ENCODE measurements around the gene ASCL3.
"Not testable (repeated sequence)": the region's sequence is repeated elsewhere in the genome, so short reads cannot be mapped to it uniquely, and the experiment has no call there.

Gene ASCL3

GRCh38 chr11:8910649-8911026, 32.2 kb downstream of the ASCL3 start:
- DNase-seq (ENCODE audit: low read depth, low spot score): no peak

GRCh38 chr11:8908099-8908498, 34.7 kb downstream of the ASCL3 start:
- no peak for DNase-seq (ENCODE audit: low read depth, low spot score)

GRCh38 chr11:8907116-8907515, 35.7 kb downstream of the ASCL3 start:
- no peak for DNase-seq (ENCODE audit: low read depth, low spot score)

GRCh38 chr11:8905528-8906165, 37.2 kb downstream of the ASCL3 start:
- DNase-seq (ENCODE audit: low read depth, low spot score): no peak

- DNase-seq (ENCODE audit: low read depth, low spot score): no peak
Observed at GRCh38 chr11:8899119-8899753, 43.6 kb downstream of the ASCL3 start.

- DNase-seq (ENCODE audit: low read depth, low spot score): not testable (repeated sequence)
Observed at GRCh38 chr11:8891185-8891584, 51.6 kb downstream of the ASCL3 start.
